Nephron progenitor cell (in vitro differentiated cells): ENCODE measurements around the gene KIF5C.

Source experiments
- DNase-seq: peaks from one replicate; pipeline ENCODE4 v3.0.0; 2021
- H3K27ac Mint-ChIP-seq: 2 replicates; pipeline ENCODE4 v1.8.0; 2021; ENCODE audit warnings: mild to moderate bottlenecking, moderate library complexity, mixed read lengths
- H3K27me3 Mint-ChIP-seq: 2 replicates; pipeline ENCODE4 v1.8.0; 2021; ENCODE audit warnings: mild to moderate bottlenecking, low read depth, mixed read lengths; ENCODE audit not compliant: poor library complexity
- H3K36me3 Mint-ChIP-seq: 2 replicates; pipeline ENCODE4 v1.8.0; 2021; ENCODE audit warnings: low read depth, mixed read lengths
- H3K4me1 Mint-ChIP-seq: 2 replicates; pipeline ENCODE4 v1.8.0; 2021; ENCODE audit warnings: mixed read lengths
- H3K4me3 Mint-ChIP-seq: 2 replicates; pipeline ENCODE4 v1.8.0; 2021; ENCODE audit warnings: mild to moderate bottlenecking, moderate library complexity, mixed read lengths
- H3K9me3 Mint-ChIP-seq: 2 replicates; pipeline ENCODE4 v1.8.0; 2021; ENCODE audit warnings: mild to moderate bottlenecking, moderate library complexity, mixed read lengths
- CTCF ChIP-seq: fragments of 200-600 bp; sonication (generic); IDR thresholded peaks from 2 replicates; pipeline ENCODE4 v1.5.0; 2021; ENCODE audit warnings: antibody characterized with exemption

Gene KIF5C

GRCh38 chr2:148981324-148981723, 106.3 kb downstream of the KIF5C start:
- no peak overlapping the region for H3K27ac Mint-ChIP-seq
- no peaks in the 10 kb centered on the region for H3K27me3 Mint-ChIP-seq
- H3K9me3 Mint-ChIP-seq = no peaks in the 10 kb centered on the region
- H3K4me3 Mint-ChIP-seq = no peak overlapping the region
- peaks cover 35% of the 10 kb centered on the region for H3K36me3 Mint-ChIP-seq
- no peak for TF ChIP-seq CTCF
- H3K4me1 Mint-ChIP-seq = no peaks in the 10 kb centered on the region
- no peak for DNase-seq

GRCh38 chr2:148981781-148982180, 106.8 kb downstream of the KIF5C start:
- Mint-ChIP-seq H3K36me3 (peaks cover 37% of the 10 kb centered on the region), H3K4me1 (no peaks in the 10 kb centered on the region), H3K27me3 (no peaks in the 10 kb centered on the region), H3K4me3 (no peak overlapping the region), H3K9me3 (no peaks in the 10 kb centered on the region), H3K27ac (no peak overlapping the region)
- no peak for DNase-seq
- TF ChIP-seq CTCF = no peak

GRCh38 chr2:148982282-148982681, 107.3 kb downstream of the KIF5C start:
- Mint-ChIP-seq H3K4me3 (no peak overlapping the region), H3K27ac (no peak overlapping the region), H3K36me3 (peaks cover 40% of the 10 kb centered on the region), H3K4me1 (no peaks in the 10 kb centered on the region), H3K27me3 (no peaks in the 10 kb centered on the region), H3K9me3 (no peaks in the 10 kb centered on the region)
- no peak for TF ChIP-seq CTCF
- DNase-seq = no peak

GRCh38 chr2:148983896-148984295, 108.9 kb downstream of the KIF5C start:
- H3K9me3 Mint-ChIP-seq = no peaks in the 10 kb centered on the region
- H3K27me3 Mint-ChIP-seq = no peaks in the 10 kb centered on the region
- H3K4me1 Mint-ChIP-seq = no peaks in the 10 kb centered on the region
- H3K27ac Mint-ChIP-seq = no peak overlapping the region
- TF ChIP-seq CTCF = no peak
- peaks cover 40% of the 10 kb centered on the region for H3K36me3 Mint-ChIP-seq
- DNase-seq = no peak
- H3K4me3 Mint-ChIP-seq = no peak overlapping the region

- H3K36me3 Mint-ChIP-seq = peaks cover 40% of the 10 kb centered on the region
- no peaks in the 10 kb centered on the region for H3K27me3 Mint-ChIP-seq
- no peak overlapping the region for H3K27ac Mint-ChIP-seq
- H3K4me3 Mint-ChIP-seq = no peak overlapping the region
- DNase-seq = no peak
- H3K9me3 Mint-ChIP-seq = no peaks in the 10 kb centered on the region
- no peak for TF ChIP-seq CTCF
- no peaks in the 10 kb centered on the region for H3K4me1 Mint-ChIP-seq
These were observed 109.4 kb downstream of the KIF5C start for GRCh38 chr2:148984449-148984848.

- Mint-ChIP-seq H3K36me3 (peaks cover 26% of the 10 kb centered on the region), H3K4me1 (no peaks in the 10 kb centered on the region), H3K9me3 (no peaks in the 10 kb centered on the region), H3K4me3 (no peak overlapping the region), H3K27me3 (no peaks in the 10 kb centered on the region), H3K27ac (no peak overlapping the region)
- TF ChIP-seq CTCF = no peak
- DNase-seq = no peak
These were observed 112.3 kb downstream of the KIF5C start for GRCh38 chr2:148987286-148987685.
